T follicular helper cell (primary cell): Measurements from ENCODE around the gene CDK11B.
"Not testable (repeated sequence)": the region's sequence is repeated elsewhere in the genome, so short reads cannot be mapped to it uniquely, and the experiment has no call there.

Experiments used
- DNase-seq: peaks from one replicate; pipeline ENCODE4 v3.0.0-alpha.2; 2020; ENCODE audit warnings: low read depth

CDK11B gene

GRCh38 chr1:1662392-1662791 is 3.6 kb upstream of the CDK11B start:
- not testable (repeated sequence) for DNase-seq

- DNase-seq = not testable (repeated sequence)
Observed at GRCh38 chr1:1648265-1648664, 10.5 kb downstream of the CDK11B start.

- not testable (repeated sequence) for DNase-seq
Observed at GRCh38 chr1:1647567-1648241, 11.1 kb downstream of the CDK11B start.

- DNase-seq = not testable (repeated sequence)
Observed at GRCh38 chr1:1646326-1646725, 12.5 kb downstream of the CDK11B start.

GRCh38 chr1:1640711-1641461 is 17.9 kb downstream of the CDK11B start:
- DNase-seq = not testable (repeated sequence)

GRCh38 chr1:1640081-1640480 is 18.7 kb downstream of the CDK11B start:
- DNase-seq = not testable (repeated sequence)

GRCh38 chr1:1639368-1639767 is 19.4 kb downstream of the CDK11B start:
- DNase-seq = not testable (repeated sequence)

GRCh38 chr1:1638528-1638927 is 20.3 kb downstream of the CDK11B start:
- not testable (repeated sequence) for DNase-seq

- DNase-seq = not testable (repeated sequence)
Observed at GRCh38 chr1:1637479-1637875, 21.3 kb downstream of the CDK11B start.

GRCh38 chr1:1636621-1637478 is 22.0 kb downstream of the CDK11B start:
- DNase-seq = not testable (repeated sequence)

GRCh38 chr1:1634613-1635012 is 24.2 kb downstream of the CDK11B start:
- not testable (repeated sequence) for DNase-seq

- not testable (repeated sequence) for DNase-seq
Observed at GRCh38 chr1:1633409-1633808, 25.4 kb downstream of the CDK11B start.

GRCh38 chr1:1631782-1632420 is 26.9 kb downstream of the CDK11B start, which contains the start of gene MMP23B:
TSS of gene MMP23B (plus strand) at chr1:1632173. CDS start at chr1:1632219, 46 bp downstream.
- DNase-seq = no peak

GRCh38 chr1:1630965-1631781 is 27.6 kb downstream of the CDK11B start:
- DNase-seq = no peak

- peak; percentile 92 for DNase-seq
Observed at GRCh38 chr1:1630191-1630964, 28.4 kb downstream of the CDK11B start.

- DNase-seq = peak; percentile 76
Observed at GRCh38 chr1:1629430-1630190, 29.2 kb downstream of the CDK11B start.

GRCh38 chr1:1628754-1629429 is 29.9 kb downstream of the CDK11B start:
- DNase-seq = no peak
